Activated CD8-positive, alpha-beta memory T cell treated with anti-CD3 and anti-CD28 coated beads, Interleukin-2, amount 50 U/mL, for 48 hours (primary cell): ENCODE results near the gene PLEKHG1.

Source experiments
- DNase-seq: peaks from one replicate; pipeline ENCODE4 v3.0.0-alpha.2; 2020

Gene PLEKHG1

GRCh38 chr6:150622476-150622875, 22.8 kb downstream of the PLEKHG1 start:
- DNase-seq, result no peak

GRCh38 chr6:150622941-150623874, 23.5 kb downstream of the PLEKHG1 start:
- no peak for DNase-seq

GRCh38 chr6:150624191-150624590, 24.5 kb downstream of the PLEKHG1 start:
- no peak for DNase-seq

GRCh38 chr6:150625927-150626326, 26.2 kb downstream of the PLEKHG1 start:
- DNase-seq, result no peak

GRCh38 chr6:150627154-150627553, 27.5 kb downstream of the PLEKHG1 start:
- no peak for DNase-seq

- no peak for DNase-seq
Measured at GRCh38 chr6:150627585-150628025, 27.9 kb downstream of the PLEKHG1 start.

- DNase-seq, result no peak
Measured at GRCh38 chr6:150628908-150629307, 29.2 kb downstream of the PLEKHG1 start.

- no peak for DNase-seq
Measured at GRCh38 chr6:150631283-150631983, 31.7 kb downstream of the PLEKHG1 start.

GRCh38 chr6:150631984-150632642, 32.4 kb downstream of the PLEKHG1 start:
- DNase-seq, result no peak

GRCh38 chr6:150632785-150633485, 33.2 kb downstream of the PLEKHG1 start:
- no peak for DNase-seq

- DNase-seq, result no peak
Measured at GRCh38 chr6:150633486-150633834, 33.8 kb downstream of the PLEKHG1 start.

- DNase-seq, result no peak
Measured at GRCh38 chr6:150634176-150634963, 34.7 kb downstream of the PLEKHG1 start.

GRCh38 chr6:150634964-150635292, 35.2 kb downstream of the PLEKHG1 start:
- no peak for DNase-seq

GRCh38 chr6:150635906-150636514, 36.3 kb downstream of the PLEKHG1 start:
- DNase-seq, result no peak

- DNase-seq, result no peak
Measured at GRCh38 chr6:150636808-150637207, 37.1 kb downstream of the PLEKHG1 start.

GRCh38 chr6:150637266-150637665, 37.6 kb downstream of the PLEKHG1 start:
- DNase-seq, result no peak

GRCh38 chr6:150638267-150638666, 38.6 kb downstream of the PLEKHG1 start:
- no peak for DNase-seq

- DNase-seq, result no peak
Measured at GRCh38 chr6:150638765-150639164, 39.1 kb downstream of the PLEKHG1 start.

- no peak for DNase-seq
Measured at GRCh38 chr6:150639823-150640331, 40.2 kb downstream of the PLEKHG1 start.

GRCh38 chr6:150640556-150641209, 41.0 kb downstream of the PLEKHG1 start:
- DNase-seq, result no peak
